Renal pelvis (tissue), 4 donors: ENCODE data around the gene ADGRD1. TPM values are rescaled to one million over a fixed set of nuclear protein-coding genes. Genes with fewer than 3 reads are reported as not detected.

Experiments used
- DNase-seq: peaks from one replicate; pipeline ENCODE4 v3.0.0-alpha.2; 2013
- polyA plus RNA-seq, 3 donors: library from polyadenylated mRNA; unstranded; fragments of 120-200 nt; gene quantifications; one replicate each; pipeline ENCODE4 v1.2.1, GENCODE V29; 2013; ENCODE audit not compliant: insufficient read length in 3 of 3

ADGRD1 gene
- polyA plus RNA-seq, 3 donors = 10.3 to 16.2 (median 12.8) TPM

DNA sequence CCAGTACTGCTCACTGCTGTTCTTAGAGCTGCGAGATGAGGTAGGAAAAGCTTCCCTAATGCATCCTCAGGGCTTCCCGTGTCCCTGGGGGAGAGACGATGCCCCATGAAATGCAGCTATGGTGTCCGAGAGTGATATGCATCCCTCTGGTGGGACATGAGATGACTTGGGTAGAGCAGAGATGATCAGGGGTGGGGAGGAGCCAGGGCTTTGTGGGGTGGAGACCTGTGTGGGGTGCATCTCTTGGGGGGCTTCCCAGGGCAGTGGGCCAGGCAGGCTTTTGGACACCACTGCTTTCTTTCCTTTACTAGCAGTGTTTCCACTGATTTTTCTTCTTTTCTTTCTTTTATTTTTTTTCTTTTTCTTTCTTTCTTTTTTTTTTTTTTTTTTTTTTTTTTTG lies 147.3 kb downstream of the ADGRD1 start:
- no peak for DNase-seq

DNA sequence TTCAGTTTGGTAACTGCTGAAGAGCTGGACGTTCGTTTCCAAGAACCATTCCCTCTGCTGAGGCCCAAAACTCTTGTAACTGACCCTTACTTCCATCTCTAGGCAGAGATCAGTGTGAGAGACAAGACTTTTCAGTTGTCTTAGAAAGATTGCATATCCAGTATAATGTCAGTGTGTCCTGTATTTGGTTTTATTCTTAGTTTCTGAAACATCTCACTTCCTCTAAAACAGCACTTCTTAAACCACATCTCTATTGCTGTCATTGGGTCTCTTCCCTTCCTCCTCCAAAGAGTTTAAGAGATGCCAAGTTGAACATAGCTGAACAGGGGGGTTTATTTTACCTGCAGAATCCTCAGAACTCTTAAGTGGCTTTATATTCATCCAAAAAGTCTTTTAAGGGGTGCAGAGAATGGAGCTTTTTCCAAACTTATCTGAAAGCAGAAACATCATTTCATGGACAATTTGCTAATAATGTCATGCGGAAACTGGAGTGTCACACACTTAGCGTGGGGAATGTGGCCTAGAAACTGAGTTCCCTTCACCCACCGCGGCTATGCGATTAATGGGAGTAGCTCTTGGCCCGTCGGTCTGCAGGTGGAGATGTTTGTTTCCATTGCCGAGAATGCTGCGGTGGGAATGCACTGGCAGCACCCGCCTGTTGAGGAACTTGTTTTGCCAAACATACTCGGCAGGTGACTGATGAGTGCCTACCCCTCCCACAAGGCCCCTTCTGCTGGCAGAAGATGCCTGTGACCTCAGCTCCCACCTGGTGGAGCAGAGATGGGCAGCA lies 148.2 kb downstream of the ADGRD1 start:
- no peak for DNase-seq

DNA sequence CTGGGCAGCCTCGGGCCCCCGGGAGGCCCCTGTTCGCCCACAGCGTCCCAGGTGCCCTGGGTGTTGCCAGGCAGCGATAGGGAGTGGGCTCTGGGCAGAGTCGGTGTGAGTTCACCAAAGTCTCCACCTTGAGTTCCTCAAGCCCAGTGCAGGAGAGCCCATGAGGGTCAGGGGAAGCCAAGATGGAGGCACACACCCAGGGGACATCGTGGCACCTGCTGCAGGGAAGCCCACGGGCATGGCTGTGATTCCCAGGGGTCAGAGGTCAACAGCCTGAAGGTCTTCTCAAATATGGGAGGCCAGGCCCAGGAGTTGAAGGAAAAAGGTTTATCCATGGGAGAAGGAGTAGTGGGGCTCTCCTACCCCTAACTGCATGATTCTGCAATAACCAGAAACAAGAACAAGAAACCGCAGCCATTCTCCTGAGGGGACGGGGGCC lies 148.8 kb downstream of the ADGRD1 start:
- DNase-seq = no peak

DNA sequence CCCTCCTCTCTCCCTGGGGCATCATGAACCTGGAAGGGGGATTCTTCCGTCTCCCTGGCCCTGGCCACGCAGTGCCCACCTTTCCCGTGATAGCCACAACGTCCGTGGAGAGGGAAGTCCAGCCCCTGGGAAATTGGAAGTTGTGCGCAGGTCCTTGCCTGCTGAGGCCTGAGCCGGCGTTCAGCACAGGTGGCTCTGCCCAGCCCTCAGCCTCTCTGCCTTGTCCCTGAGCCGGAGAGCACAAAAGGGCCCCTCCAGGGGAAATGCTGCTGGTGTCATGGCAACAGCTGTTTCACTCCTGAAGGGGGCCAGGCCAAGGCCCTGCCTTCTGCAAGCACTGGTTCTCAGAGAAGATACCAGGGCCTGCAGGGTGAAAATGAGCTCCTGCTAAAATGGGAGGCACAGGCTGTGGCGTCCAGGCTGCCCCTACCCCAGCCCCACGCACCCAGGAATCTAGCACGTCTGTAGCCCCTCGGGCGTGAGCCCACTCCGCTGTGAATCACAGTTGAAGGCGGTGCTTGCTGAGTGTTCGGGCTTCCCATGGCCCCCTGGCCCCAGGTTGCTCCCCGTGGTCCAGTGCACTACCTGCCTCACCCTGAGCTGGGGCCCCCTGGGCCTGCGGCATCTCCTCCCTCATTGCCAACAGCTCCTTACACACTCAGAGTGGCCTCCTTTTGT lies 149.4 kb downstream of the ADGRD1 start:
- DNase-seq = no peak

DNA sequence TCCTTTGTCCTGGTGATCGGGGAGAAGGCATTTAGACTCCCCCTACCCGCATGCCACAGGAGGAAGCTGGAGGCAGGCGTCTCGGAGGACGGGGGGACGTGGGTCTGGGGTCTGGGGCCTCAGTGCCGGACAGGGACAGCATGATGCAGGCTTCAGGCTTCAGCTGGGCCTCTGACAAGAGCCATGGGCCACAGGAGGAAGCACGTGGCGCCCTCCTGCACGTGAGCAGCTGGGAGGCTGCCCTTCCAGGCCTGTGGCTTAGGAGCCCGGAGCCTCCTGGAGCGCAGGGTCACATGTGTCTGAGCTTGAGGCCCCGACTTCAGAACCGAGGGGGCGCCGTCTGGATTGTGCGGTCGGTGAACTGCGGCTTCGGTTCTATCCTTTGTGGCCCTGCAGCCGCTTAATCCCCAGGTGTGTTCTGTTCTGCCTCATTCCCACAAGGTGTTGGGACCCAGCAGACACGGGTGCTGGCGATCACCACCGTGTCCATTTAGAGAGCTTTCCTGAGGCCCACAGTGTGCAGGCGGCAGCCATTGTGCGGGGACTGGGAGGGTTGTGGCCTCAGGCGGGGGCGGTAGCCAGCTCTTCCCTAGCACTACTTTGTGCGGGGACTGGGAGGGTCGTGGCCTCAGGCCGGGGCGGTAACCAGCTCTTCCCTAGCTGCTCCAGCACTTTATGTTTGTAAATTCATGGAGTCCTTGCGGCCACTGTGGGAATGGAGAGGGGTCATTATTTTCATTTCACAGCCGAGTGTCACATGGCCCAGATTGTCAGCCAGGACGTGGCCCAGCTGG lies 150.2 kb downstream of the ADGRD1 start:
- no peak for DNase-seq

DNA sequence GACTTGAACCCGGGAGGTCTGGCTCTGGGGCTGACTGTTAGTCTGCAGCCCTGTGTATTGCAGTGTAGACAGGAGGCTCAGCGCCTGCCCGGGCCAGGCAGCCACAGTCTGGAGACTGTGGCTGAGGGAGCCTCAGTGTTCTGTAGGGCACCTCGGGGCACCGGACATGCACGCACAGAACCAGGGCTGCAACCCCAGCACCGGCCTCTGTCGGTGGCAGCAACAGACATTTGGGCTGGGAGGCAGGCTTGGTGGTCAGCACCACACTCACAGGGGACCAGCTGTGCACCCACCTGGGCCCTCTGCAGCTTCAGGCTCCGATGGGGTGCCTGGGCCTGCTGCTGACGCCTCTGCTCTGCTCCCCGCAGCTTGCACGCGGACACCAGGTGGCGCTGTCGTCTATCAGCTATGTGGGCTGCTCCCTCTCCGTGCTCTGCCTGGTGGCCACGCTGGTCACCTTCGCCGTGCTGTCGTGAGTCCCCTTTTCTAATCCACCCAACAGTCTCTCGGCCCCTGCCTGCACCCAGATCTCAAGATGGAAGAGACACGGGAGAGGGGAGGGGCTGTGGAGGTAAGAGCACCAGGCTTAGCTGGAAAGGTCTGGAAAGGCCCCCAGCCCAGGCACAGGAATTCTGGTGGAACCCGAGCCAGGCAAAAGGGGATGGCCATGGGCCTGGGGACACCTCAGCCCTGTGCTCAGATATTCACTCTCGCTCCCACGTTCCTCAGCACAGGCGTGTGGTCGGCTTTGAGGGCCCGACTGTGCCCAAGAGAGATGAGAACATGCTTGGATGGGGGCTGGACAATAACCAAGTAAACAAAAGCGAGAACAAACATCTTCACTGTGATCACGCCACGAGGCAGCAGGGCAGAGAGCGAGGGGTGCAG lies 151.0 kb downstream of the ADGRD1 start:
- DNase-seq = peak; percentile 76

DNA sequence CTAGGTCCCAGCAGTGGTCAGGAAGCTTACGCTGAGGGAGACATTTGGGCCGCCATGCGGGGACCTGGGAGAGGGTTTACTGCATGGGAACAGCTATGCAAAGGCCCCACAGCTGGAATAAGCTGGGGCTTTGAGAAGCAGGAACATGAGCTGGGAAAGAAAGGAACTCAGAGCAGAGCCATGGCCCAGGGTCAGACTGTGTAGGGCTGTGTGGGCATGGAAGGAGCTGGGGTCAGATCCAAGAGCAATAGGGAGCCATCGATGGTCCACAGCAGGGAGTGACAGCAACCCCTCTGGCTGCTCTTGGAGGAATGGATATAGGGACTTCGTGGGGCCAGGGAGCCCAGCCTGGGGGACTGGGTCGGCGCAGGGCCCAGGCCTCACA lies 151.6 kb downstream of the ADGRD1 start:
- no peak for DNase-seq

DNA sequence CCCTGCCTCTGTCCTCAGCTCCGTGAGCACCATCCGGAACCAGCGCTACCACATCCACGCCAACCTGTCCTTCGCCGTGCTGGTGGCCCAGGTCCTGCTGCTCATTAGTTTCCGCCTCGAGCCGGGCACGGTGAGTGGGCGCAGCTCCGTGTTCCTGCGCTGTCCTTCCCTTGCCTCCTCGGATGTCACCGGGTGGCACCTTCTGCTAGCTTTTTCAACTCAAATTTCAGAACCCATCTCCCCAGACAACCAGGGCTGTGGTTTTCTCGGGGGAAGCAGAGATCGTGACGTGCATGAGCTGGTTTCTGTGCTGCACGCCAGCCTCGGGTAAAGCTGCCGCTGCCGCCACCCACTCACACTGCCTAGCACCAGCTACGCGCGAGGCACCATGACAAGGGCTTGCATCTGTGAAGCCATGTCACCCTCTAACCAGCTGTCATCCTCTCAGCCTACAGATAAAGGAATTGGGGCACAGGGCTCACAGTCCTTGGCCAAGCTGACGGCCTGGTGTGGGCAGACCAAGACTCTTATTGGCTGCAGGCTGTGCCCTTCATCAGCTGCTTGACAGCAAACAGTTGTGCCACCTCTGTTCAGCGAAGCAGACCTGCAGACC lies 152.1 kb downstream of the ADGRD1 start:
- no peak for DNase-seq

DNA sequence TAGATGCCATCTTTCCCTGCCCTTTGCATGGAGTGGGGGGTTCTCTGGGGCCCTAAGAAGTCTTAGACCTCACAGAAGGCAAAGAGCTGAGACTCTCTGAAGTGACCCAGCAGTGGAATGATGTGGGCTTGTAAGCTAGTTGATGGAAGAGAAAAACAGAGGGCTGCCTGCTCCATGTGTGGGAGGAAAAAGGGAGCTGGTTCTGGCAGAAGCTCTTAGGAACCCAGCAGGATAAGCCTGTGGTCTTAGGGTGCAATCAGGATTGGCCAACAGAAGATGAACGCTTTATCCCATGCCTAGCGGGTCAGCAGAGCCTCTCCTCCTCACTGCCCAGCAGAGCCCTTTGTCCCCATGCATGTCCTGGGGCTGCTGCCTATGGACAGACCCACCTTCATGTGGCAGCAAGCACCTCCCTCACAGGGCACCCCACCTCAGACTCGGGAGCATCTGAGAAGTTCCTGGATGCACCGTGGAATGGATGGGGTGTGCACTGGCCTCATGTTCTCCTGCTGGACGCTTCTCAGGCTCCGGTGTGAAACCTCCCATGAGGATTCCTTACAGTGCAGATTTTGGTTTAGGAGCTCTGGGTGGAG lies 152.7 kb downstream of the ADGRD1 start:
- DNase-seq = no peak

DNA sequence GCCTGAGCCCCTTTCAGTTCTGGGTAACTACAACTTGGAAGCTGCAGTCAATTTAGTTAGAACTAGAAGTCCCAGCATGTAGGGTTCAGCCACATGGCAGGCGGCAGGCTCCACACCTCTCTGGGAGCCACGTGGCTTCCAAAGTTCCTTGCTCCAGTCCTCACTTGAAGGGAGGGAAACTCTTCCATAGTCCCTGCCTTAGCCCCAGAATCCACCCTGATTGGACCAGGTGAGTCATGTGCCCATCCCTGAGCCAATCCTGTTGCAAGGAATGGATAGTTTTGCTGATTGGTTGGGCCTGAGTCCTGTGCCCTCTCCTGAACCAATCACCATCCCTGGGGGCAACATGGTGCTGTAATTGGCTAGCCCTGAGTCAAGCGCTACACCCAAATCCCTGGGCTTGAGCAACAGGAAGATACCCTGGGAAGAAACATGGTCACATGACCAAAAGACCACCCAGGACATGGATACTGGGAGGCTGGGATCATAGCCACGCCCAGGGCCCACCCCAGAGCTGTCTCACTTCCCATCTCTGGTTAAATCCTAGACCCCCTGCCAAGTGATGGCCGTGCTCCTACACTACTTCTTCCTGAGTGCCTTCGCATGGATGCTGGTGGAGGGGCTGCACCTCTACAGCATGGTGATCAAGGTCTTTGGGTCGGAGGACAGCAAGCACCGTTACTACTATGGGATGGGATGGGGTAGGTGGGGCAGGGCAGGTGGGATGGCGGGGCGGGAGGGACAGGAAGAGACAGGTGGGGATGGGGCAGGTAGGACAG lies 154.7 kb downstream of the ADGRD1 start:
- no peak for DNase-seq

DNA sequence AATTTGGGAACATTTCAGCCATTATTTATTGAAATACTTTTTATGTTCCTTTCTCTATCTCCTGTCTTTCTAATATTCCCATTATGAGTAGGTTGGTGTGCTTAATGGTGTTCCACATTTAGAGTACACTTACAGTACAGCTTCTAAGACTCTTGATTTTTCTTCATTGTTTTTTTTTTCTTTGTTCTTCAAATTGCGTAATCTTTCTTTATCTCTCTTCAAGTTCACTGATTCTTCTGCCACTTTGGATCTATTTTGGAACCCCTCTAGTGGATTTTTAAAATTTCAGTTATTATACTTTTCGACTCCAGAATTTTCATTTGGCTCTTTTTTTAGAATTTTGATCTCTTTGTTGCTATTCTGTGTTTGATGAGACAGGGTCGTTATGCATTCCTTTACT lies 157.7 kb downstream of the ADGRD1 start:
- DNase-seq = no peak

DNA sequence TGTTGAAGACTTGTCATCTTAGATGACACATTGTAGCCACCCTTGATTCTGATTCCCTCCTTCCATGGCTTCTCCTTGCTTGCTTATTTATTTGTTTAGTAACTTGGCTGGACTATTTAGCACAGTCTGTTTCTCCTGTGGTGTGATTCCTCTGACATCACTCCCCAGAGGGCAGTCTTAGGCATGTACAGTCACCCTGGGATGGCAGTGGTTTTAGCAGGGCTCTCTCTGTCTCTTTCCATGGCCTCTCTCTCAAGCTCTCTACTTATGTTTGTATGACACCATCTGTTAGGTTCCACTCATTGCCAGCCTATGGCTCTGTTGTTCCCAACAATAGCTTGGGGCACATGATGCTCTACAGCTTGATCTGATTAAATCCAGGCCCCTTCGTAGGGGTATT lies 158.3 kb downstream of the ADGRD1 start:
- no peak for DNase-seq

DNA sequence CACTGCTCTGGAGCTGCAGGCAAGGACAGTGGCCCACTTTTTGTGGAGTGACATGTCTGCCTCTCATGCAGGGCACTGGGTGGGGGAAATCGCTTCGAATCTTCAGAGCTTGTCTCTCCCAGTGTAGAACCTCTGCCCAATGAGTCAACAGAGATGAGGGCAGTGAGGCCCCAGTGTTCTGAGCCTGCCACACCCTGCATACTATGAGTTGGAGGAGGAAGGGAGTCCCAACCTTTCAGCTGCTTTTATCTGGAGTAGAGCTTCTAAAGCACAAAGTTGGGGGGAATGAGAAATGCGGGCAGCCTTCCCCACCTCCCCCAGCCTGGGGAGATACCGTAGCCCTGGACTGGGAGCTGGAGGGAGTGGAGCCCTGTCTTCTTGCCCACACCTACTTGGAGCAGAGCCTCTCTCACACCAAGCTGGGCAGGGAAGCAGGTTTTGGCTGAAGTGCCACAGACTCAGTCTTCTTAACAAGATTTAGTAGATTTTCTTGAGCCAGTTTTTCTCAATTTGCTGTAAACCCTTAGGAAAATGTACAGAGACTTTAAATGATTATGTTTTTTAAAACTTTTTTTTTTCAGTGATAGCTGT lies 159.1 kb downstream of the ADGRD1 start:
- no peak for DNase-seq

DNA sequence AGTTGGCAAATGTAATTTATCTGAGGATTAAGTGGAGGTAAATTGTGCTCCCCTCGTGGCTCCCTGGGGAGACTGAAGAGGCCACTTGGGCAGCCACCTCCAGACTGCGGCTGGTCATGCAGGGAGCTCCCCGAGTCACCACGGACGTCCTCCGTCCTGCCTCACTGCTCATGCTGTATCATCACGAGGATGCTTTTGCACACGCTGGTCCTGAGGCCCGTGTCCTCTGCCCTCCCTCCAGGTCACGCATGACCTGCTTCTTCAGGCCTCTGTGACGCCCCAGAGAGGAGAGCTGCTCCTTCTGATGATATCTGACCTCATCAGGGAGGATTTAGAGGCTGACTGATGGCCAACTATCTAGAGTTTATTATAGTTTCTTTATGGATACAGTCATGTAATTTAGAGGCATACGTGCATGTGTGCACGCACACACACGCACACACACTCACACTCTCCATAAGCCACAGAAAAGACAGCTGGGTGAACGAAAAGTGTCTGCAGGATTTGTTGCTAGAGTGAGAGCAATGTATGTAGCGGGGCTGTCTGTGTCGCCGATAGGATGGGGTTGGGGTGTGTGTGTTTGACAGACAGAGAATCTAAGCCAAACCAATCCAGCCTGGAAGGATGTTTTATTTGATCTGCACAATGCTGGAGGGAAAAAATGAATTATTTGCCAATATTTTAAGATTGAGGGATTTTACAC lies 160.0 kb downstream of the ADGRD1 start:
- DNase-seq = no peak

DNA sequence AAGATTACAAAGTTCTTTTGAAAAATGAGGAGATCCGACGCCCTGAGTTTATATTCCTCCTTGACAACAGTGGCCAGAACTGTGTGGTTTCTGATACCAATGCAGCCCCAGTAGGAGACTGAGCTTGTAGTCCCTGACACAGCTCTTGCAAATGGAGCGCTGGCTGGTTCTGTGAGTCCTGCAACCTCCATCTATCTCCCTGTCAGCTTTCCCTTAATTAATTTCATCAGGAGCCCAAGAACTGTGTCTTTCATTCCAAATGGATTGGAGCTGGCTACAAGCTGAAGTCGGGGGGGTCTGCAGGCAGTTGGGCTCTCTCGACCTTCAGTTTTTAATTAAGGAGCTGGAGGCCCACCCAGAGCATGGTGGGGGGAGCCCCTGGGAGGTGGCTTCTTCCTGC lies 160.6 kb downstream of the ADGRD1 start:
- DNase-seq = no peak

DNA sequence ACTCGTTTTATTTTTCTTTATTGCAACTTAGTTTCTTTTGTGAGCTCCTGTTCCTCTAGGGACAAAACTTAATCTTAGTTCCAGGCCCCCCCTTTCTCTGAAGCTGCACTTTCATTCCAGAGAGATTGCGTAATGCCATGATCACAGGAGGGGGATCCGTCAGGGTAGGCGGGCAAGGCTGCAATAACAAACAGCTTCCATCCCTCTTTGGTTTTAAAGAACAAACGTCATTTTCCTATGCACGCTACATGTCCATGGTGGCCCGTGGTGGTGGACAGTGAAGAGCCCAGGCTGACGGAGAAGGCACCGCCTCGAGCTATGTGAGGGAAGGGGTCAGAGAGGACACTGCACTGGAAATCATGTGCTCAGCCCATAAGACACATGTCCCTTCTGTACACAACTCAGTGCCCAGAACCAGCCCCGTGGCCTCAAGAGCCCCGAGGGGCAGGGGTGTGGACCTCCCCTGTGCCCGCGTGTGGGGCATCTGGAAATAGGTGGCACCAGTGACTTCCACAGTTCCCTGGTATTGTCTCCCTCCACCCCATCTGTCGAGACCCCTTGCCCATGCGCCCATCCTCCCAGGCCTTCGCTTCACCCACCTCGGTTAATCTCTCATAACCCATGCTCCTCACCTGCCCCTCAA lies 161.4 kb downstream of the ADGRD1 start:
- DNase-seq = no peak

DNA sequence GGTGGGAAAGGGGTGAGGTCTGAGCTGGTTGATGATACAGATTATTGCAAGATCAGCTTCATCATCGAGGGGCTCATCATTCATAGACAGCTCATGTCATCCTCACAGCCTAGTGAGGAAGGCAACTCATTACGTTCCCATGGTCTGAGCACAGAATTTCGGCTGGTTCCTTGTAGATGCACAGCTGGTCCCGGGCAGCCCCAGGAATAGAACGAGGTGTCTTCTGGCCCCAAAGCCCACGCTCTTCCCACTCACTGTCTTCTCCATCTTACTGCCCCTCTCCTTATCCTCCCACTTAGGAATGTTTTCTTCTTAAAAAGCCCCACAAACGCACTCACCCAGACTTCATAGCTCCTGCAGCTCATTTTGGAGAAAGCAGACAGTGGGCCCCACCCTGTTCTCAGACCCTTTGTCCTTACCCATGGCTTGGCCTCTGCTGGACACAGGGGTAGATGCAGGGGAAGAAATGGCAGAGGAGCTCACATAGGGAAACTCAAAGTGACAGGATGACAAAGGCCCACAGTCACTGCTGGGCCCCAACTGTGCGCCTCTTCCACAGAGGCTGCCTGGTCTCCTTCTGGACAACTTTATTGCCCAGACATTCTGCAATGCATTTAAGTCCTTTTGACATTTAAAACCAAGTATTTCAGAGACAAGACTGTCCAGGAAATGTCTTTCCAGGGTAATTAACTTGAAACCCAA lies 162.2 kb downstream of the ADGRD1 start:
- DNase-seq = peak; percentile 56
